Prostate gland (tissue), 2 donors: ENCODE results near the gene COL12A1.

Experiments used
- CTCF ChIP-seq, 4 experiments: fragments of 200-600 bp in 2 of 4; fragments of 450-650 bp in 2 of 4; sonication (generic) in 2 of 4; IDR thresholded peaks; 1 replicate in 3 of 4; 2 replicates in 1 of 4; pipeline ENCODE4 v1.5.1; 2016 to 2019; ENCODE audit warnings: antibody characterized with exemption in 4 of 4, mild to moderate bottlenecking in 2 of 4, moderate library complexity in 2 of 4
- POLR2A ChIP-seq: fragments of 450-650 bp; IDR thresholded peaks from one replicate; pipeline ENCODE4 v1.6.1; 2016; ENCODE audit warnings: antibody characterized with exemption, mild to moderate bottlenecking

DNA sequence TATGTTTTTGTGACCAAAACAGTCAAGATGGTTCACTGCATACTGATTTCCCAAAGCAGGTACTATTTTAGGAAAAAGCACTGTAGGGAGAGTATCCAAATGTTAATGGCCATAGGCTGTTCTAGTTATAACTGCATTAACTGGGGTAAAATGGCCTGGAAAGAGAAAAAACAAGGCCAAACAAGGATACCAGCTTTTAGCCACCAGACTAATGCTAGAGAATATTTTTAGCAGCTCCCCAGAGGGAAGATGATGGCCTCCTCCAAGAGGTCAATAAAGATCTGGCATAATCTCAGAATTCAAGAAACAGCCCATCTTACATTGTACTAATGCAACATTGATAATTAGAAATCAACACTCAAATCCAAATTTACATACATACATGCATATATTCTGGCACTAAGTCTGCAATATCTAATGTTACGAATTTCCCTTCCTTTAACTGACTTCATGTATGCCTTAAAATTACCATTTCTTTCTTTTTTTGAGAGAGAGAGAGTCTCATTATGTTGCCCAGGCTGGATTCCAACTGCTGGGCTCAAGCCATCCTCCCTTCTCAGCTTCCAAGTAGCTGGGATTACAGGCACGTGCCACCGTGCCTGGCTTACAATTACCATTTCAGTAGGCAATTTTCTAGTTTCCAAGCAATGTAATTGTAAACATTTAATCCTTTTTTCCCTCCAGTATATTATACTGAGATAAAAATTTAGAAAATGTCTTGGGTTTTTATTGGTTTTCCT, 28.4 kb upstream of the COL12A1 start:
- TF ChIP-seq POLR2A (no peak), CTCF (IDR thresholded peaks at IDR 0.05) (no peak)
